SK-N-SH (cell line): Measurements from ENCODE around the gene VPS13C.

Experiments
- EZH2phosphoT487 ChIP-seq: fragments of 200-600 bp; sonication (generic); IDR thresholded peaks from 2 replicates; pipeline ENCODE4 v1.6.1; 2017; ENCODE audit warnings: low read depth, mixed run types, mild to moderate bottlenecking, antibody characterized with exemption, moderate library complexity, borderline replicate concordance
- FOXJ3 ChIP-seq: sonication (generic); formaldehyde crosslinking; IDR thresholded peaks from 2 replicates; pipeline ENCODE4 v1.5.1; 2020; ENCODE audit warnings: mild to moderate bottlenecking, missing genetic modification reagents
- NFIC ChIP-seq: IDR thresholded peaks from 2 replicates; pipeline ENCODE4 v1.4.0; 2012; ENCODE audit warnings: borderline replicate concordance
- TAF1 ChIP-seq: IDR thresholded peaks from 2 replicates; pipeline ENCODE4 v1.6.1; 2012; ENCODE audit warnings: low read depth, mild to moderate bottlenecking, low read length, moderate library complexity, borderline replicate concordance
- YY1 ChIP-seq: IDR thresholded peaks from 2 replicates; pipeline ENCODE4 v1.4.0; 2012; ENCODE audit warnings: low read depth, mild to moderate bottlenecking
- TF ChIP-seq, protein P1 (sequence below): fragments of 150-350 bp; IDR thresholded peaks from 2 replicates; pipeline ENCODE4 v1.6.1; 2017; ENCODE audit warnings: antibody characterized with exemption, low read length, low read depth, borderline replicate concordance
- TF ChIP-seq, protein P2 (sequence below): fragments of 200-600 bp; sonication (generic); IDR thresholded peaks from 2 replicates; pipeline ENCODE4 v1.6.1; 2017; ENCODE audit warnings: antibody characterized with exemption, mild to moderate bottlenecking, moderate library complexity
- TF ChIP-seq, protein P3 (sequence below): IDR thresholded peaks from 2 replicates; pipeline ENCODE4; 2012
- TF ChIP-seq, protein P4 (sequence below): IDR thresholded peaks from 2 replicates; pipeline ENCODE4 v1.4.0; 2012; ENCODE audit warnings: low read depth
- TF ChIP-seq, protein P5 (sequence below): IDR thresholded peaks from 2 replicates; pipeline ENCODE4 v1.4.0; 2012; ENCODE audit warnings: low read depth, borderline replicate concordance

DNA sequence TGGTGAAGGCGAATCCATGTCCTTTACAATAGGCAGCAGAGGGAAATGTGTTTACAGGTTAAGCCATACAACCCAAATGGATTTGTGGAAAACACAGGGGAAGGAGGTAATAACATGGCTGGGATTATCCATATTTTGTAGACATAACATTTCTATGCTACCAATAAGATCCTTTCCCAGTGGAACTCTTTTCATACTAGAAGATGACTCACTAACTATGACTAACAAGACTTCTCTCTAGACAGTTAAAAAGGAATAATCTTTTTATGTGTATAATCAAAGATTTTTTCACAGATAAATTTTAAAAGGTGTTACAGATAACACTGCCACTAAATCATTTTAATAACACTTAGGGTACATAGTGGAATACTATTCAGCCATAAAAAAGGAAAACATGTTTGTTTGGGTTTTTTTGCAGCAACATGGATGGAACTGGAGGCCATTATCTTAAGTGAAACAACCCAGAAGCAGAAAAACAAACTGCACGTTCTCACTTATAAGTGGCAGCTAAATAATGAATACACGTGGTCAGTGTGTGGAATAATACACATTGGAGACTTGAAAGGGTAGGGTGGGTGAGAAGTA, 39.6 kb downstream of the VPS13C start:
- TF ChIP-seq, protein P1, sequence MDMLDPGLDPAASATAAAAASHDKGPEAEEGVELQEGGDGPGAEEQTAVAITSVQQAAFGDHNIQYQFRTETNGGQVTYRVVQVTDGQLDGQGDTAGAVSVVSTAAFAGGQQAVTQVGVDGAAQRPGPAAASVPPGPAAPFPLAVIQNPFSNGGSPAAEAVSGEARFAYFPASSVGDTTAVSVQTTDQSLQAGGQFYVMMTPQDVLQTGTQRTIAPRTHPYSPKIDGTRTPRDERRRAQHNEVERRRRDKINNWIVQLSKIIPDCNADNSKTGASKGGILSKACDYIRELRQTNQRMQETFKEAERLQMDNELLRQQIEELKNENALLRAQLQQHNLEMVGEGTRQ, result no peak
- TF ChIP-seq, protein P2, sequence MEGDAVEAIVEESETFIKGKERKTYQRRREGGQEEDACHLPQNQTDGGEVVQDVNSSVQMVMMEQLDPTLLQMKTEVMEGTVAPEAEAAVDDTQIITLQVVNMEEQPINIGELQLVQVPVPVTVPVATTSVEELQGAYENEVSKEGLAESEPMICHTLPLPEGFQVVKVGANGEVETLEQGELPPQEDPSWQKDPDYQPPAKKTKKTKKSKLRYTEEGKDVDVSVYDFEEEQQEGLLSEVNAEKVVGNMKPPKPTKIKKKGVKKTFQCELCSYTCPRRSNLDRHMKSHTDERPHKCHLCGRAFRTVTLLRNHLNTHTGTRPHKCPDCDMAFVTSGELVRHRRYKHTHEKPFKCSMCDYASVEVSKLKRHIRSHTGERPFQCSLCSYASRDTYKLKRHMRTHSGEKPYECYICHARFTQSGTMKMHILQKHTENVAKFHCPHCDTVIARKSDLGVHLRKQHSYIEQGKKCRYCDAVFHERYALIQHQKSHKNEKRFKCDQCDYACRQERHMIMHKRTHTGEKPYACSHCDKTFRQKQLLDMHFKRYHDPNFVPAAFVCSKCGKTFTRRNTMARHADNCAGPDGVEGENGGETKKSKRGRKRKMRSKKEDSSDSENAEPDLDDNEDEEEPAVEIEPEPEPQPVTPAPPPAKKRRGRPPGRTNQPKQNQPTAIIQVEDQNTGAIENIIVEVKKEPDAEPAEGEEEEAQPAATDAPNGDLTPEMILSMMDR, result no peak
- TF ChIP-seq, protein P3, sequence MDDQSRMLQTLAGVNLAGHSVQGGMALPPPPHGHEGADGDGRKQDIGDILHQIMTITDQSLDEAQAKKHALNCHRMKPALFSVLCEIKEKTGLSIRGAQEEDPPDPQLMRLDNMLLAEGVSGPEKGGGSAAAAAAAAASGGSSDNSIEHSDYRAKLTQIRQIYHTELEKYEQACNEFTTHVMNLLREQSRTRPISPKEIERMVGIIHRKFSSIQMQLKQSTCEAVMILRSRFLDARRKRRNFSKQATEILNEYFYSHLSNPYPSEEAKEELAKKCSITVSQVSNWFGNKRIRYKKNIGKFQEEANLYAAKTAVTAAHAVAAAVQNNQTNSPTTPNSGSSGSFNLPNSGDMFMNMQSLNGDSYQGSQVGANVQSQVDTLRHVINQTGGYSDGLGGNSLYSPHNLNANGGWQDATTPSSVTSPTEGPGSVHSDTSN, result no peak
- TF ChIP-seq, protein P4, sequence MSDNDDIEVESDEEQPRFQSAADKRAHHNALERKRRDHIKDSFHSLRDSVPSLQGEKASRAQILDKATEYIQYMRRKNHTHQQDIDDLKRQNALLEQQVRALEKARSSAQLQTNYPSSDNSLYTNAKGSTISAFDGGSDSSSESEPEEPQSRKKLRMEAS, result no peak
- TF ChIP-seq EZH2phosphoT487, result no peak
- no peak for TF ChIP-seq FOXJ3 (CRISPR knock-in tag)
- no peak for TF ChIP-seq TAF1
- TF ChIP-seq, protein P5, sequence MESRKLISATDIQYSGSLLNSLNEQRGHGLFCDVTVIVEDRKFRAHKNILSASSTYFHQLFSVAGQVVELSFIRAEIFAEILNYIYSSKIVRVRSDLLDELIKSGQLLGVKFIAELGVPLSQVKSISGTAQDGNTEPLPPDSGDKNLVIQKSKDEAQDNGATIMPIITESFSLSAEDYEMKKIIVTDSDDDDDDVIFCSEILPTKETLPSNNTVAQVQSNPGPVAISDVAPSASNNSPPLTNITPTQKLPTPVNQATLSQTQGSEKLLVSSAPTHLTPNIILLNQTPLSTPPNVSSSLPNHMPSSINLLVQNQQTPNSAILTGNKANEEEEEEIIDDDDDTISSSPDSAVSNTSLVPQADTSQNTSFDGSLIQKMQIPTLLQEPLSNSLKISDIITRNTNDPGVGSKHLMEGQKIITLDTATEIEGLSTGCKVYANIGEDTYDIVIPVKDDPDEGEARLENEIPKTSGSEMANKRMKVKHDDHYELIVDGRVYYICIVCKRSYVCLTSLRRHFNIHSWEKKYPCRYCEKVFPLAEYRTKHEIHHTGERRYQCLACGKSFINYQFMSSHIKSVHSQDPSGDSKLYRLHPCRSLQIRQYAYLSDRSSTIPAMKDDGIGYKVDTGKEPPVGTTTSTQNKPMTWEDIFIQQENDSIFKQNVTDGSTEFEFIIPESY, result no peak
- no peak for TF ChIP-seq YY1
- no peak for TF ChIP-seq NFIC
